HepG2 (cell line): ENCODE data around the gene CRABP1. TPM values are rescaled to one million over a fixed set of nuclear protein-coding genes. Genes with fewer than 3 reads are reported as not detected.

Experiments used
- ATAC-seq: fragments of 200-7000 bp; cut with Tn5 transposase; 3 replicates; pipeline ENCODE4 v1.9.1; 2020; ENCODE audit warnings: mild to moderate bottlenecking, moderate library complexity
- BruUV-seq: library from RNA; stranded (reverse); fragments of 400-500 nt; replicated peaks from 2 replicates; lab custom pipeline; 2021; lab: Mats Ljungman, UMichigan
- CTCF ChIA-PET: fragments of 300-600 bp; formaldehyde crosslinking; extraction: SDS; loops from one replicate; lab custom pipeline; 2021; ENCODE audit warnings: low total read pairs, inconsistent platforms, low intra/inter-chr PET ratio; lab: Yijun Ruan, JAX
- POLR2A ChIA-PET: fragments of 350-600 bp; sonication (Branson Sonifier 250); formaldehyde crosslinking; loops from one replicate; lab custom pipeline; 2020; ENCODE audit warnings: antibody characterized with exemption, inconsistent platforms; lab: Yijun Ruan, JAX
- DNase-seq: peaks from one replicate; pipeline ENCODE4 v3.0.0-alpha.2; 2015; ENCODE audit warnings: low spot score
- FAIRE-seq: peaks from 3 replicates; lab custom pipeline; 2011; peaks lifted over from hg19 to GRCh38; lab: Jason Lieb, UNC
- H2AFZ ChIP-seq: one replicate; pipeline ENCODE4 v1.6.1; 2011; ENCODE audit warnings: low read length, inconsistent platforms
- H3K27ac ChIP-seq: fragments of 300-600 bp; 3 replicates; pipeline ENCODE4 v1.8.0; 2011; ENCODE audit warnings: mixed run types, mild to moderate bottlenecking, mixed read lengths, low read length, inconsistent platforms; ENCODE audit not compliant: insufficient read depth; ENCODE audit errors: extremely low read length
- H3K27me3 ChIP-seq, 2 experiments: fragments of 200-600 bp in 1 of 2; 2 replicates in 1 of 2; 3 replicates in 1 of 2; pipeline versions ENCODE4 v1.6.0 to v1.8.0; 2011; ENCODE audit warnings: low read length in 2 of 2, mild to moderate bottlenecking in 2 of 2, moderate library complexity in 2 of 2, inconsistent platforms in 1 of 2; ENCODE audit not compliant: insufficient read depth in 2 of 2, control insufficient read depth in 1 of 2
- H3K36me3 ChIP-seq, 2 experiments: fragments of 200-600 bp in 1 of 2; replicated peaks in 1 of 2; 2 replicates in 1 of 2; 3 replicates in 1 of 2; pipeline versions ENCODE4 v1.5.1 to v1.8.0; 2011; ENCODE audit warnings: low read length in 2 of 2, inconsistent platforms in 1 of 2; ENCODE audit not compliant: insufficient read depth in 2 of 2, control insufficient read depth in 1 of 2
- H3K4me1 ChIP-seq: 2 replicates; pipeline ENCODE4 v1.5.1; 2012; ENCODE audit warnings: low read length, inconsistent platforms; ENCODE audit not compliant: insufficient read depth
- H3K4me2 ChIP-seq: 2 replicates; pipeline ENCODE4 v1.6.0; 2011; ENCODE audit warnings: low read depth, low read length, inconsistent platforms
- H3K4me3 ChIP-seq, 3 experiments: fragments of 200-600 bp in 1 of 3; sonication (generic), shearing (Covaris generic) in 1 of 3; replicated peaks in 1 of 3; 2 replicates each; pipeline ENCODE4 v1.5.1; 2011 to 2016; ENCODE audit warnings: low read length in 3 of 3, inconsistent platforms in 2 of 3, low read depth in 2 of 3, mild to moderate bottlenecking in 2 of 3, control low read depth in 1 of 3, mixed read lengths in 1 of 3; ENCODE audit not compliant: insufficient read depth in 1 of 3
- H3K79me2 ChIP-seq: one replicate; pipeline ENCODE4 v1.6.1; 2011; ENCODE audit warnings: low read length, inconsistent platforms; ENCODE audit not compliant: insufficient read depth
- H3K9ac ChIP-seq: 2 replicates; pipeline ENCODE4 v1.6.0; 2011; ENCODE audit warnings: mild to moderate bottlenecking, low read depth, low read length, inconsistent platforms; ENCODE audit not compliant: insufficient read depth
- H3K9me3 ChIP-seq: 2 replicates; pipeline ENCODE4 v1.5.1; 2012; ENCODE audit warnings: mild to moderate bottlenecking, low read length
- H4K20me1 ChIP-seq: 2 replicates; pipeline ENCODE4 v1.6.0; 2011; ENCODE audit warnings: inconsistent platforms, mild to moderate bottlenecking, low read length, moderate library complexity; ENCODE audit not compliant: insufficient read depth
- ATF1 ChIP-seq: IDR thresholded peaks from 2 replicates; pipeline ENCODE4 v1.6.1; 2016; ENCODE audit warnings: mild to moderate bottlenecking, control low read depth
- BHLHE40 ChIP-seq: IDR thresholded peaks from 2 replicates; pipeline ENCODE4 v1.6.1; 2011; ENCODE audit warnings: low read length, improper control_type of control experiment
- CBX1 ChIP-seq: IDR thresholded peaks from one replicate; pipeline ENCODE4 v1.6.1; 2016; ENCODE audit warnings: antibody characterized with exemption, low read depth
- CBX5 ChIP-seq: sonication (generic); formaldehyde crosslinking; IDR thresholded peaks from 2 replicates; pipeline ENCODE4 v1.4.0; 2020; ENCODE audit warnings: missing genetic modification reagents, borderline replicate concordance
- CCAR2 ChIP-seq: fragments of 200-400 bp; formaldehyde crosslinking; optimal IDR thresholded peaks from 2 replicates; pipeline ENCODE3; 2018; ENCODE audit warnings: low read depth, mild to moderate bottlenecking, low read length, moderate library complexity
- CCDC6 ChIP-seq: sonication (generic); formaldehyde crosslinking; IDR thresholded peaks from 2 replicates; pipeline ENCODE4 v1.8.1; 2022; ENCODE audit warnings: mild to moderate bottlenecking, missing genetic modification reagents, moderate library complexity
- GATA4 ChIP-seq: sonication (generic); IDR thresholded peaks from 2 replicates; pipeline ENCODE4 v1.6.1; 2016; ENCODE audit warnings: antibody characterized with exemption, low read depth, borderline replicate concordance
- IRF2 ChIP-seq: IDR thresholded peaks from 2 replicates; pipeline ENCODE4 v1.6.1; 2018; ENCODE audit warnings: missing genetic modification reagents, missing compliant biosample characterization
- MIER2 ChIP-seq: IDR thresholded peaks from 2 replicates; pipeline ENCODE4 v1.6.1; 2016; ENCODE audit warnings: missing biosample characterization, missing genetic modification reagents
- NPAS2 ChIP-seq: sonication (generic); formaldehyde crosslinking; IDR thresholded peaks from 2 replicates; pipeline ENCODE4 v1.8.0; 2022; ENCODE audit warnings: mild to moderate bottlenecking, missing genetic modification reagents, borderline replicate concordance
- SALL2 ChIP-seq: sonication (generic); formaldehyde crosslinking; IDR thresholded peaks from 2 replicates; pipeline ENCODE4 v1.8.1; 2023; ENCODE audit warnings: mild to moderate bottlenecking, missing genetic modification reagents, inconsistent platforms
- WIZ ChIP-seq: sonication (generic); formaldehyde crosslinking; IDR thresholded peaks from 2 replicates; pipeline ENCODE4 v1.5.1; 2020; ENCODE audit warnings: mild to moderate bottlenecking, missing genetic modification reagents
- ZBTB7B ChIP-seq: sonication (generic); formaldehyde crosslinking; IDR thresholded peaks from 2 replicates; pipeline ENCODE4 v1.4.0; 2020; ENCODE audit warnings: missing genetic modification reagents
- ZNF12 ChIP-seq: sonication (generic); formaldehyde crosslinking; IDR thresholded peaks from 2 replicates; pipeline ENCODE4 v1.5.0; 2020; ENCODE audit warnings: missing genetic modification reagents
- ZNF441 ChIP-seq: sonication (generic); formaldehyde crosslinking; IDR thresholded peaks from 2 replicates; pipeline ENCODE4 v1.7.0; 2021; ENCODE audit warnings: missing genetic modification reagents, borderline replicate concordance
- ZNF550 ChIP-seq: sonication (generic); formaldehyde crosslinking; IDR thresholded peaks from 2 replicates; pipeline ENCODE4 v1.4.0; 2020; ENCODE audit warnings: mild to moderate bottlenecking, missing genetic modification reagents, borderline replicate concordance
- ZNF607 ChIP-seq: sonication (generic); formaldehyde crosslinking; IDR thresholded peaks from 2 replicates; pipeline ENCODE4 v1.5.1; 2020; ENCODE audit warnings: missing genetic modification reagents, mild to moderate bottlenecking, borderline replicate concordance
- ZNF879 ChIP-seq: sonication (generic); formaldehyde crosslinking; IDR thresholded peaks from 2 replicates; pipeline ENCODE4 v1.8.1; 2023; ENCODE audit warnings: missing genetic modification reagents
- whole genome bisulfite sequencing: methylation state at CpG from one replicate; pipeline ENCODE4 v1.1.6; 2017; ENCODE audit warnings: low lambda C conversion rate; 5-methylcytosine and 5-hydroxymethylcytosine counted together
- in situ Hi-C: cut with HindIII; loops from 2 replicates; pipeline ENCODE4 v1.10.0; 2017; ENCODE audit warnings: low pct_unique_long_range_greater_than_20kb; ENCODE audit not compliant: extremely low pct_ligation_motif_present
- intact Hi-C: fragments of 100-400 bp; cut with micrococcal nuclease; formaldehyde crosslinking; loops from one replicate; pipeline ENCODE4 v1.10.0; 2022; ENCODE audit not compliant: unreplicated experiment
- polyA plus RNA-seq, 8 experiments: library from polyadenylated mRNA; depleted of rRNA in 3 of 8; stranded (reverse) in 7 of 8; unstranded in 1 of 8; fragments of >200 nt; fragmentation: Illumina TruSeq in 4 of 8; extraction: Trizol in 4 of 8; gene quantifications; 2 replicates each; pipeline versions ENCODE4 v1.2.1 to v1.2.3, GENCODE V29; 2011 to 2016; ENCODE audit warnings: low read depth in 4 of 8, missing spikeins in 1 of 8, mixed read lengths in 1 of 8; ENCODE audit not compliant: insufficient read depth in 1 of 8
- total RNA-seq, 5 experiments: library from RNA; depleted of rRNA; stranded (reverse); fragments of >200 nt; fragmentation: Illumina TruSeq; extraction: Trizol; gene quantifications; 2 replicates each; pipeline ENCODE4 v1.2.3, GENCODE V29; 2016; ENCODE audit warnings: low read depth in 1 of 5
- TF ChIP-seq, protein P1 (sequence below): sonication (generic); formaldehyde crosslinking; IDR thresholded peaks from 2 replicates; pipeline ENCODE4 v1.4.0; 2020; ENCODE audit warnings: low read depth, mild to moderate bottlenecking, missing genetic modification reagents
- TF ChIP-seq, protein P2 (sequence below): sonication (generic); formaldehyde crosslinking; IDR thresholded peaks from 2 replicates; pipeline ENCODE4 v1.5.0; 2020; ENCODE audit warnings: mild to moderate bottlenecking, missing genetic modification reagents, borderline replicate concordance

The CRABP1 gene
- total and polyA plus RNA-seq, 2 of the 13 experiments (the other 11 are each of a cell fraction or from before 2014, with no cell fraction given): not detected

DNA sequence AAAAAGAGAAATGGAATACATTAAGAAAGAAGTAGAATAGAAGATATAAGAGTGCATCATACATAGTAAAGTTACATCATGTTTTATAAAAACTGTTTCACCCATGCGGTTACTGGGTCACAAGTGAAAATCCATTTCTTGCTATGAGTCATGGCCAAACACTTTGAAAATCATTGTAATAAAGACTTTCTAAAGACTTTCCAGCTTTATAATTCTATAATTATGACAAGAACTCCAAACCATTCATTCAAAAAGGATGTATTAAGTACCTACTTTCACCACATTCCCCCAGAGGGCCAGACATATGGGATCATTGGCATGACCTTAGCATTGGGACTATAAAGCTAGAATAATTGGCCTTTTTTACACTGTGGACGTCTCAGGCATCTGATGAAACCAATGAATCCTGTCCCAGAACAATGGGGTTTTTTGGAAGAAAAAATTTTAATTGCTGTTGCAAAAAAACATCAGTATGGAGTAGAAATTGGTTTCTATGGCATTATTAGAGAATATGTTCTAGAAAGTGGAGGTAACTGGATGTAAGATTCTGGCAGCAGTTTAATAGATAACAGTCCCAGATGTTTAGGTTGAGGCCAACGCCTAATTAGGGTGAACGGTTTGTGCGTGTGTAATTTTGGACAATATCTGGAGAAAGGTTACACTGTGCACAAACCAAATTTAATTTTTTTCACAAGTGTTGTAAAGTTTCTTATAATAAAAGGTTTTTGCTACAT is 37.4 kb upstream of the CRABP1 start:
- H3K4me3 ChIP-seq: peak overlapping the region in 1 of 3 experiments; percentile 69; a peak in 4 of 6 replicates
- DNase-seq: no peak
- BruUV-seq: no TSS peak
- WGBS: 77% methylated on average over 5 of the region's 5 CpGs
- no peak for ATAC-seq
- peaks cover 65% of the 10 kb centered on the region for H3K4me1 ChIP-seq
- intact Hi-C loops (loop anchor here (10.0 kb wide), 2 partner anchors 72 to 262 kb away; partner anchors contain the start of gene CHRNA5), in situ Hi-C loops (loop anchor here (10.0 kb wide), 2 partner anchors 182 to 412 kb away; no protein-coding TSS in a partner anchor)
- no peaks in the 10 kb centered on the region for H3K36me3 ChIP-seq
- H4K20me1 ChIP-seq: no peaks in the 10 kb centered on the region
- FAIRE-seq: no peak
- peak overlapping the region; percentile 23; the same call in 1 of the 2 replicates for H3K9ac ChIP-seq
- peaks cover 16% of the 10 kb centered on the region for H3K79me2 ChIP-seq
- no peak overlapping the region for H3K27ac ChIP-seq
- TF ChIP-seq MIER2 (CRISPR knock-in tag): no peak
- TF ChIP-seq ZNF441: no peak
- no peak for TF ChIP-seq IRF2
- TF ChIP-seq, protein P1, sequence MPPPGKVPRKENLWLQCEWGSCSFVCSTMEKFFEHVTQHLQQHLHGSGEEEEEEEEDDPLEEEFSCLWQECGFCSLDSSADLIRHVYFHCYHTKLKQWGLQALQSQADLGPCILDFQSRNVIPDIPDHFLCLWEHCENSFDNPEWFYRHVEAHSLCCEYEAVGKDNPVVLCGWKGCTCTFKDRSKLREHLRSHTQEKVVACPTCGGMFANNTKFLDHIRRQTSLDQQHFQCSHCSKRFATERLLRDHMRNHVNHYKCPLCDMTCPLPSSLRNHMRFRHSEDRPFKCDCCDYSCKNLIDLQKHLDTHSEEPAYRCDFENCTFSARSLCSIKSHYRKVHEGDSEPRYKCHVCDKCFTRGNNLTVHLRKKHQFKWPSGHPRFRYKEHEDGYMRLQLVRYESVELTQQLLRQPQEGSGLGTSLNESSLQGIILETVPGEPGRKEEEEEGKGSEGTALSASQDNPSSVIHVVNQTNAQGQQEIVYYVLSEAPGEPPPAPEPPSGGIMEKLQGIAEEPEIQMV (CRISPR knock-in tag): no peak
- TF ChIP-seq CBX1: no peak
- TF ChIP-seq SALL2 (CRISPR knock-in tag): no peak
- TF ChIP-seq, protein P2, sequence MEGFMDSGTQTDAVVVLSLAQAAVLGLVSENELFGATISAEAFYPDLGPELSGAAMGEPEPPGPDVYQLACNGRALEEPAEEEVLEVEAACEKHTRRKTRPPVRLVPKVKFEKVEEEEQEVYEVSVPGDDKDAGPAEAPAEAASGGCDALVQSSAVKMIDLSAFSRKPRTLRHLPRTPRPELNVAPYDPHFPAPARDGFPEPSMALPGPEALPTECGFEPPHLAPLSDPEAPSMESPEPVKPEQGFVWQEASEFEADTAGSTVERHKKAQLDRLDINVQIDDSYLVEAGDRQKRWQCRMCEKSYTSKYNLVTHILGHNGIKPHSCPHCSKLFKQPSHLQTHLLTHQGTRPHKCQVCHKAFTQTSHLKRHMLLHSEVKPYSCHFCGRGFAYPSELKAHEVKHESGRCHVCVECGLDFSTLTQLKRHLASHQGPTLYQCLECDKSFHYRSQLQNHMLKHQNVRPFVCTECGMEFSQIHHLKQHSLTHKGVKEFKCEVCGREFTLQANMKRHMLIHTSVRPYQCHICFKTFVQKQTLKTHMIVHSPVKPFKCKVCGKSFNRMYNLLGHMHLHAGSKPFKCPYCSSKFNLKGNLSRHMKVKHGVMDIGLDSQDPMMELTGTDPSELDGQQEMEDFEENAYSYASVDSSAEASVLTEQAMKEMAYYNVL (CRISPR knock-in tag): no peak
- TF ChIP-seq WIZ (CRISPR knock-in tag): no peak
- no peak for TF ChIP-seq CCDC6 (CRISPR knock-in tag)
- TF ChIP-seq NPAS2: no peak
- TF ChIP-seq ZNF550: no peak
- no peak for TF ChIP-seq ZNF12 (CRISPR knock-in tag)
- TF ChIP-seq ZNF879: no peak
- TF ChIP-seq CBX5 (CRISPR knock-in tag): no peak
- TF ChIP-seq GATA4: no peak
- no peak for TF ChIP-seq CCAR2
- no peak for TF ChIP-seq ZBTB7B (CRISPR knock-in tag)
- TF ChIP-seq BHLHE40: no peak
- TF ChIP-seq ATF1 (CRISPR knock-in tag): no peak
- no peak for TF ChIP-seq ZNF607 (CRISPR knock-in tag)
- no peaks in the 10 kb centered on the region for H3K9me3 ChIP-seq
- CTCF ChIA-PET: interaction anchor here (1.1 kb wide), 1 partner anchor 120 kb away, joined by 3 read pairs; no protein-coding TSS in a partner anchor
- POLR2A ChIA-PET: interaction anchor here (2.0 kb wide), 1 partner anchor 135 kb away, joined by 24 read pairs; the partner anchor contains the start of gene IREB2
- no peaks in the 10 kb centered on the region; a peak in 1 of 5 replicates for H3K27me3 ChIP-seq
- H2AFZ ChIP-seq: peak overlapping the region; percentile 34
- H3K4me2 ChIP-seq: peak overlapping the region; percentile 83
